Mesenchymal stem cell (in vitro differentiated cells and primary cell): ENCODE data around the gene POLD4.

Experiments
- DNase-seq: peaks from one replicate; pipeline ENCODE4 v3.0.0-alpha.2; 2013
- H2AFZ ChIP-seq: one replicate; pipeline ENCODE4 v1.6.1; 2013; ENCODE audit warnings: low read depth, mild to moderate bottlenecking, control low read depth, inconsistent platforms, low read length, moderate library complexity
- H2AK5ac ChIP-seq: 2 replicates; pipeline ENCODE4 v1.6.1; 2013; ENCODE audit warnings: low read length, moderate library complexity, mild to moderate bottlenecking, inconsistent platforms; ENCODE audit not compliant: severe bottlenecking
- H2BK120ac ChIP-seq: one replicate; pipeline ENCODE4 v1.6.1; 2013; ENCODE audit warnings: low read depth, mild to moderate bottlenecking, inconsistent platforms, low read length, moderate library complexity
- H2BK12ac ChIP-seq, 2 experiments: one replicate each; pipeline ENCODE4 v1.6.1; 2013; ENCODE audit warnings: inconsistent platforms in 2 of 2, low read length in 2 of 2, mild to moderate bottlenecking in 2 of 2, moderate library complexity in 2 of 2, control low read depth in 1 of 2
- H2BK15ac ChIP-seq: one replicate; pipeline ENCODE4 v1.6.1; 2013; ENCODE audit warnings: mild to moderate bottlenecking, low read depth, inconsistent platforms; ENCODE audit not compliant: poor library complexity, severe bottlenecking
- H2BK5ac ChIP-seq: 2 replicates; pipeline ENCODE4 v1.6.1; 2013; ENCODE audit warnings: low read depth, mild to moderate bottlenecking, low read length, control low read depth, inconsistent platforms; ENCODE audit not compliant: poor library complexity, severe bottlenecking
- H3K14ac ChIP-seq, 2 experiments: one replicate each; pipeline ENCODE4 v1.6.1; 2013; ENCODE audit warnings: inconsistent platforms in 2 of 2, low read length in 2 of 2, control low read depth in 1 of 2, mild to moderate bottlenecking in 1 of 2, moderate library complexity in 1 of 2
- H3K18ac ChIP-seq, 2 experiments: one replicate each; pipeline ENCODE4 v1.6.1; 2013; ENCODE audit warnings: inconsistent platforms in 2 of 2, low read length in 2 of 2, control low read depth in 1 of 2, low read depth in 1 of 2, mild to moderate bottlenecking in 1 of 2
- H3K23ac ChIP-seq, 2 experiments: one replicate each; pipeline ENCODE4 v1.6.1; 2013; ENCODE audit warnings: inconsistent platforms in 2 of 2, low read length in 2 of 2, mild to moderate bottlenecking in 2 of 2, moderate library complexity in 2 of 2, control low read depth in 1 of 2
- H3K27ac ChIP-seq: 2 replicates; pipeline ENCODE4 v1.5.1; 2013; ENCODE audit warnings: mild to moderate bottlenecking, moderate library complexity, low read length, control low read depth, inconsistent platforms; ENCODE audit not compliant: poor library complexity, severe bottlenecking
- H3K27me3 ChIP-seq, 2 experiments: 2 replicates each; pipeline versions ENCODE4 v1.6.1 to v1.7.0; 2013; ENCODE audit warnings: low read length in 2 of 2, mild to moderate bottlenecking in 2 of 2, moderate library complexity in 2 of 2, control low read depth in 1 of 2, inconsistent platforms in 1 of 2; ENCODE audit not compliant: control insufficient read depth in 1 of 2, insufficient read depth in 1 of 2
- H3K36me3 ChIP-seq, 2 experiments: 2 replicates each; pipeline versions ENCODE4 v1.6.1 to v1.7.0; 2013; ENCODE audit warnings: low read length in 2 of 2, control low read depth in 1 of 2, inconsistent platforms in 1 of 2, low read depth in 1 of 2, mild to moderate bottlenecking in 1 of 2; ENCODE audit not compliant: insufficient read depth in 2 of 2, control insufficient read depth in 1 of 2
- H3K4ac ChIP-seq, 2 experiments: one replicate each; pipeline ENCODE4 v1.6.1; 2013; ENCODE audit warnings: inconsistent platforms in 2 of 2, low read length in 2 of 2, mild to moderate bottlenecking in 2 of 2, moderate library complexity in 2 of 2, control low read depth in 1 of 2, low read depth in 1 of 2
- H3K4me1 ChIP-seq: 2 replicates; pipeline ENCODE4 v1.6.1; 2013; ENCODE audit warnings: low read depth, low read length, control low read depth; ENCODE audit not compliant: control insufficient read depth, insufficient read depth
- H3K4me2 ChIP-seq: 2 replicates; pipeline ENCODE4 v1.6.1; 2013; ENCODE audit warnings: low read length, mild to moderate bottlenecking, inconsistent platforms; ENCODE audit not compliant: poor library complexity, severe bottlenecking
- H3K4me3 ChIP-seq, 2 experiments: 2 replicates each; pipeline versions ENCODE4 v1.5.1 to v1.7.0; 2013; ENCODE audit warnings: low read length in 2 of 2, mild to moderate bottlenecking in 2 of 2, control low read depth in 1 of 2, low read depth in 1 of 2; ENCODE audit not compliant: insufficient read depth in 1 of 2
- H3K79me1 ChIP-seq: replicated peaks from 2 replicates; pipeline ENCODE4 v1.6.1; 2013; ENCODE audit warnings: mild to moderate bottlenecking, control low read depth, low read length, inconsistent platforms; ENCODE audit not compliant: poor library complexity, severe bottlenecking
- H3K9ac ChIP-seq: 2 replicates; pipeline ENCODE4 v1.7.0; 2013; ENCODE audit warnings: mild to moderate bottlenecking, low read length, moderate library complexity
- H3K9me3 ChIP-seq: 2 replicates; pipeline ENCODE4 v1.7.0; 2013; ENCODE audit warnings: mild to moderate bottlenecking, low read length; ENCODE audit not compliant: control insufficient read depth
- H4K8ac ChIP-seq: one replicate; pipeline ENCODE4 v1.6.1; 2013; ENCODE audit warnings: inconsistent platforms, mild to moderate bottlenecking, low read length, moderate library complexity
- H4K91ac ChIP-seq: one replicate; pipeline ENCODE4 v1.6.1; 2013; ENCODE audit warnings: mild to moderate bottlenecking, low read length, inconsistent platforms
- WGBS: methylation state at CpG from one replicate; pipeline ENCODE4 v1.1.7; 2013; ENCODE audit warnings: mixed read lengths; 5-methylcytosine and 5-hydroxymethylcytosine counted together

Gene POLD4

DNA sequence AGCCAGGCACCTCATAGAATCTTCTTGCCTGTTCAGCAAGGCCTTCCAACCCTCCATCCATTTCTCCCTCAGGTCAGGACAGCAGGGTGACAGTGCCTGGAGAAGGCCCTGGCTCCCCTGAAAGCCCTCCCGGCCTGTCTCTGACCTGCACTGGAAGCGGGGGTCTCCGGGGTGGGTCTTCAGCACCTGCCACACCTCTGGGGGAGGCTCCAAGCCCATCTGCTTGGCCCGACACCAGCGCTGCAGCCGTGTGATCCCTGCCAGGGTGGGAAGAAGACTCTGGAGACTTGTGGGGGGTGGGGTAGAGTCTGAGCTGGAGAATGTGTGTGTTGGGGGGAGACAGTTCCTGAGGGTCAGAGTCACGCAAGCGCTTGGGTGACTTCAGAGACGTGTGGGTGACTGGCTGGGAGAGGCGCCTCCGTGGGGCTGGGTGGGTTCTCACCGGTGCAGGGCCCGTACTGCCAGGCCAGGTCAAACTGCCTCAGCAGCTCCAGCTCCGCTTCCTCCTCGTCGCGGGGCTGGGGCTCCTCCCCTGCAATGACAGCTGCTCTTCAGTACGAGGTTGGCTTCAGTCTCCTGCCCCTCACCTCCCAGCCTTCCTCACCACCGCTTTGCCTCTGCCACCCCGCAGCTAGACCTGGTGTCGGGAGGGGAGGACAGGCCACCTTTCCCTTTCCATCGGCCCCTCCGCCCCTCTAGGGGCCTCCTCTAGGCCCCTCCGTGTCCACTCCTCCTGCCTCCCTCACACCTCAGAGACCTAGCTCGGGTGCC is 615 bp downstream of the POLD4 start:
- H3K9me3 ChIP-seq = no peaks in the 10 kb centered on the region
- H3K4me2 ChIP-seq = peak overlapping the region; percentile 84
- peak overlapping the region; percentile 95 for H4K8ac ChIP-seq
- H3K23ac ChIP-seq = peak overlapping the region; percentile 9 to 16
- peak overlapping the region; percentile 93 to 94 for H3K18ac ChIP-seq
- peak overlapping the region; percentile 99 for H3K27ac ChIP-seq
- H2BK15ac ChIP-seq = peak overlapping the region; percentile 90
- H3K4ac ChIP-seq = peak overlapping the region; percentile 69 to 83
- peak overlapping the region; percentile 98 for H4K91ac ChIP-seq
- H3K36me3 ChIP-seq = peaks cover 5 to 6% of the 10 kb centered on the region in 2 experiments
- no peak for DNase-seq
- peaks cover 7% of the 10 kb centered on the region for H3K79me1 ChIP-seq
- H2AFZ ChIP-seq = no peak overlapping the region
- WGBS = 22% methylated on average over 24 of the region's 25 CpGs
- peak overlapping the region; percentile 82 for H2BK120ac ChIP-seq
- peak overlapping the region; percentile 63 to 64 for H2BK12ac ChIP-seq
- H3K9ac ChIP-seq = peak overlapping the region; percentile 94
- peak overlapping the region; percentile 28 for H2AK5ac ChIP-seq
- peak overlapping the region in 1 of 2 experiments; percentile 88 for H3K14ac ChIP-seq
- no peaks in the 10 kb centered on the region for H3K27me3 ChIP-seq
- H3K4me1 ChIP-seq = peaks cover 48% of the 10 kb centered on the region
- H2BK5ac ChIP-seq = peak overlapping the region; percentile 80
- H3K4me3 ChIP-seq = peak overlapping the region; percentile 73 to 89

GRCh38 chr11:67351275-67352005 is 1.9 kb downstream of the POLD4 start:
- Histone ChIP-seq H3K36me3 (peaks cover 5 to 6% of the 10 kb centered on the region in 2 experiments), H3K4me1 (peaks cover 38% of the 10 kb centered on the region), H2BK15ac (no peak overlapping the region), H3K27me3 (no peaks in the 10 kb centered on the region), H2BK12ac (peak overlapping the region; percentile 6 to 40), H3K79me1 (peaks cover 5% of the 10 kb centered on the region), H2AK5ac (peak overlapping the region; percentile 11), H4K8ac (peak overlapping the region; percentile 10), H3K23ac (no peak overlapping the region), H3K4me2 (no peak overlapping the region), H3K4me3 (peak overlapping the region in 1 of 2 experiments; percentile 24), H2BK5ac (no peak overlapping the region), H3K4ac (no peak overlapping the region), H3K18ac (no peak overlapping the region), H3K27ac (peak overlapping the region; percentile 8), H3K9ac (peak overlapping the region; percentile 61), H4K91ac (peak overlapping the region; percentile 37), H3K9me3 (no peaks in the 10 kb centered on the region), H2BK120ac (no peak overlapping the region), H2AFZ (no peak overlapping the region), H3K14ac (no peak overlapping the region)
- DNase-seq = peak; percentile 80
- 56% methylated on average over 11 of the region's 11 CpGs for WGBS

GRCh38 chr11:67349928-67350465 is 3.3 kb downstream of the POLD4 start:
- peaks cover 24% of the 10 kb centered on the region for H3K4me1 ChIP-seq
- H3K9ac ChIP-seq = peak overlapping the region; percentile 5
- no peaks in the 10 kb centered on the region for H3K27me3 ChIP-seq
- no peaks in the 10 kb centered on the region for H3K9me3 ChIP-seq
- 93% methylated on average over 4 of the region's 4 CpGs for WGBS
- H3K18ac ChIP-seq = no peak overlapping the region
- H4K8ac ChIP-seq = no peak overlapping the region
- no peak overlapping the region for H3K4me3 ChIP-seq
- H2BK5ac ChIP-seq = no peak overlapping the region
- no peak overlapping the region for H2BK120ac ChIP-seq
- H4K91ac ChIP-seq = no peak overlapping the region
- no peak overlapping the region for H2BK12ac ChIP-seq
- no peak for DNase-seq
- peaks cover 5 to 6% of the 10 kb centered on the region in 2 experiments for H3K36me3 ChIP-seq
- H3K79me1 ChIP-seq = peaks cover 2% of the 10 kb centered on the region
- H3K4ac ChIP-seq = no peak overlapping the region
- H2AK5ac ChIP-seq = no peak overlapping the region
- H3K23ac ChIP-seq = no peak overlapping the region
- H3K14ac ChIP-seq = no peak overlapping the region
- no peak overlapping the region for H2AFZ ChIP-seq
- H3K4me2 ChIP-seq = no peak overlapping the region
- no peak overlapping the region for H2BK15ac ChIP-seq
- H3K27ac ChIP-seq = no peak overlapping the region

- H3K14ac ChIP-seq = no peak overlapping the region
- H3K23ac ChIP-seq = no peak overlapping the region
- H2BK12ac ChIP-seq = no peak overlapping the region
- no peak overlapping the region for H2BK120ac ChIP-seq
- H3K27me3 ChIP-seq = no peaks in the 10 kb centered on the region
- H3K18ac ChIP-seq = no peak overlapping the region
- H2BK15ac ChIP-seq = no peak overlapping the region
- H3K27ac ChIP-seq = no peak overlapping the region
- H3K36me3 ChIP-seq = peaks cover 5 to 6% of the 10 kb centered on the region in 2 experiments
- H3K4ac ChIP-seq = no peak overlapping the region
- no peak for DNase-seq
- H3K4me3 ChIP-seq = no peak overlapping the region
- H3K4me1 ChIP-seq = peaks cover 19% of the 10 kb centered on the region
- H3K79me1 ChIP-seq = peaks cover 2% of the 10 kb centered on the region
- no peaks in the 10 kb centered on the region for H3K9me3 ChIP-seq
- no peak overlapping the region for H2AFZ ChIP-seq
- H4K91ac ChIP-seq = no peak overlapping the region
- 89% methylated on average over 2 of the region's 2 CpGs for WGBS
- no peak overlapping the region for H3K4me2 ChIP-seq
- peak overlapping the region; percentile 5 for H3K9ac ChIP-seq
- H2BK5ac ChIP-seq = no peak overlapping the region
- no peak overlapping the region for H2AK5ac ChIP-seq
- no peak overlapping the region for H4K8ac ChIP-seq
These were observed 3.9 kb downstream of the POLD4 start for GRCh38 chr11:67349457-67349856.
